Endometrium (tissue), 2 donors: ENCODE data around the gene TRIM33.

ENCODE experiments used
- FAIRE-seq: peaks from 2 replicates; lab custom pipeline; 2012; peaks lifted over from hg19 to GRCh38; lab: Jason Lieb, UNC
- donor health status: control.
- donor health status: control.

TRIM33 gene

DNA sequence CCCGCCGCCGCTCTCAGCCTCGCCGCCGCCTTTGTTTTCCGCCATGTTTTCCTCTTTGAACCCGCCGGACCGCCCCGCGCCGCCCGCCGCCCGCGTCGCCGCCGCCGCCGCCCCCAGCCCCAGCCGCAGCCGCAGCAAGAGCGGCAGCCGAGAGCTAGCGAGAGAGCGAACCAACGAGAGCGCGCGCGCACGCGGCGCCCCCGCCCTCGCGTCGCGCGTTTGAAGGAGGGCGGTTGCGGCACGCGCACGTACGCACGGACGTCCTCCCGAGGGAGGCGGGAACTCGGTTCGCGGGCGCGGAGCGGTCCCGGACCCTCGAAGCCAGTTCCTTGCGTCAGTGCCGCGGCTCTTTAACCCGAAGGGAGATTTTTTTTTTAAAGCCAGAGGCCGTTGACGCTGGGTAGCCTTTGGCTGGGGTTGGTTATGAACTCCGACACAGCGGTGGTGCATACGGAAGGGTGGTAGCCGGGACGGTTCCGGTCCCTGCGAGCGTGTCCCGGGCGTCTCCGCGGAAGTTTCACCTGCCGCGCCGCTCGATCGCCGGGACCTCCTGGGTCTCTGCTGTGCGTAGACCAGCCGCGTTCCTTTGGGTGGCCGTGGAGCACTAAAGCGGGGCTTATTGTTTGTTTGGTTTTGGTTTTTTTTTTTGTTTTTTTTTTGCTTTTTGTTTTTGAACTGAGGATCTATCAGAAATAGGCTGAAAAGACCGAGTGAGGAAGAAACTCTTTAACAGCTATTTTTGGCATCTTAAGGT lies at the start of gene TRIM33:
TRIM33 (minus strand) TSS at position 172 of the 754 bp plus-strand sequence; CDS start at position 45, 127 bp downstream.
- FAIRE-seq = no peak

DNA sequence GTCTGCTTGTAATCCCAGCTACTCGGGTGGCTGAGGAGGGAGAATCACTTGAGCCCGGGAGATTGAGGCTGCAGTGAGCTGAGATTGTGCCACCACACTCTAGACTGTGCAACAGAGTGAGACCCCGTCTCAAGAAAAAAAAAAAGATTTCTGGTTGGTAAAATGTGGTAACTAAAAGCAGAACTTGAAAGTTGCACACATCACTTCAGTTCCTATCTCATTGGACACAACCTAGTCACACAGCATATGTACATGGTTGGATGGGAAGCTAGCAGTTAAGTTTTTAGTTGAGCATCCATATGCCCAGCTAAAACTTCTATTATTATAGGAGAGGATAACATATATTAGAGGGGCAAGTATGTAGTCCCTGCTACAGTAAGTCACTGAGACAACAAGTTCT lies 48.4 kb upstream of the TRIM33 start:
- no peak for FAIRE-seq

GRCh38 chr1:114558544-114558943 lies 47.5 kb upstream of the TRIM33 start:
- FAIRE-seq = no peak

DNA sequence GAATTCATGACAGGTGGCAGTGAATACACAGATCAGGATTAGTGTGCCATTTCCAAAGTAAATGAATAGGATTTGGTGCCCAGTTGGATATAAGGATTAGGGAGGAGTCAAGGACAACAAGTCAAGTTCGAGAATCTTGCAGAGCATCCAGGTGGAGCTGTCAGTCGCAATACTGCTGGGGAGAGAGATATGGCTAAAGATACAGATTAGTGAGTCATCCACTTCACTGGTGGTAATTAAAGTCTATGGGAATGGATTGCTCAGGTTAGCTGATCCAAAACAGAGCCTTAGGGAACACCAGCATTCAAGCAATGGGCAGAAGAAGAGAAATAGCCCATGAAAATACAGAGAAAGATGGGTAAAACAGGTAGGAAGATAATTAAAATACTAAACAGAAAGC lies 43.6 kb upstream of the TRIM33 start:
- FAIRE-seq = no peak

- no peak for FAIRE-seq
Measured at GRCh38 chr1:114552106-114552639, 41.2 kb upstream of the TRIM33 start.

GRCh38 chr1:114551400-114551799 lies 40.4 kb upstream of the TRIM33 start:
- no peak for FAIRE-seq

DNA sequence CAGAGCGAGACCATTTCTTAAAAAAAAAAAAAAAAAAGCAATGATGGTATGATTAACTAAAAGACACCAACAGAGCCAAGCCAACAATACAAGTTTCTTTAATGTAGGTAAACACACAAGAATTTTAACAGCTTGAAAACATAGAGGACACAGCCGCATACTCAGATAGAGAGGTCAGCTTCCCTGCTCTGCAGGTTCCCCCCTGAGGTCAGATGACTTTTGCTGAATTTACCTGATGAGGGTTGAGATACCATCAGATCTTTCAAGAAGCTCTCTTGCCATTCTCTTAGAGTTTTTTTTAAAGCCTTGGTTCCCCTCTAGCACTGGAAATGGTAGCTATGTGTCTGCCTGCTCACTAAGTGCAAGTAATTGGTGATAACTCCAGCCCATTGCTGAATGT lies 39.3 kb upstream of the TRIM33 start:
- FAIRE-seq = no peak

DNA sequence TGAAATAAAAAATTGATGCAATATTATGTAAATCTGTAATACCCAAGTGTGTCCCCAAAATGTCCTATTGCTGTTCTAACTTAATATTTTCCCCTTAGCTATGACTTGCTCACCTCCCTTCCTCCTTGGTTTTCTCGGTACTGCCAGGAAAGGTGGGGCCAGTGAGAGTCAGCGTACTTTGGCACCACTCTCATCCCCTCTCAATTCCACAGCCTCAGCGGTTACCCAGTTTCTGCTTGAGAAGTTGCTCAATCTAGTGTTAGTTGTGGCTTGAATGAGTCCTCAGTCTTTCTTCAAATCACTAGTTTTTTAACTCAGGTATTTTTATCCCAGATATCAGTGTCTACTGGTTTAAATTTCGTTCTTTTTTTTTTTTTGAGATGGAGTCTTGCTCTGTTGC lies 38.1 kb upstream of the TRIM33 start:
- no peak for FAIRE-seq

DNA sequence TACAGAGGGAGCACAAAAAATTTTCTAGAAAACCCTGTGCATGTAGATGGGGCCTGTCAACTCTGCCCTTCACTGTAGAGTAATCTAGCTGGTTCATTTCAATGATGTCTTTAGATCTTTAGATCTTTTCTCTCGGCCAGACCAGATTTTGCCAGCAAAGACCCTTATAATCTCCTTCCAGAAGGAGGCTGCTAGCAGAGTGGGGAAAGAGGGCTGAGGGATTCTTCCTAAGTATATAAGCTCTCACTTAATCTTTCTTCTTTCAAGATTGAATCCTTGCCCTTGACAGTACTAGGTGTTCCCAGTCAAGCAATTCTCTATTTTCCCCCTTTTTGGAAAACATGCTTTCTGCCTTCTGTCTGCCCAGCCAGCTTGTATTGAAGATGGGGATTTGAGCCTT lies 36.1 kb upstream of the TRIM33 start:
- no peak for FAIRE-seq

DNA sequence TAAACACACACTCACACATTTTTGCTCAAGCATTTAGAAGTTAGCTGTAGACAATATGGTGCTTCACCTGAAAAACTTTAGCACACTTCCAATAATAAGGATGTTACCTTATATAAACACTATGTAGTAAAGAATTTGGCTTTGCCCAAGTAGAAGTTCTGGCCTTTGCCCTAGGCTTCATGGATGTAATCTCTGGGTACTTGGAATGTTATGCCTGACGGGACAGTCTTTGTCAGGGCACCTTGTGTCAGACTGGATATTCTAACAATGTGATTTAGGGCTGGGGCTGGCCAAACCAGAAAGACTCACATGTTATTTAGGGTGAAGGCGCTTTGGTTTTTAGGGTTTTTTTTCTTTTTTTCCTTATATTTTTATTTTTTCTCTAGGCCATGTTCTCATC lies 34.8 kb upstream of the TRIM33 start:
- no peak for FAIRE-seq

GRCh38 chr1:114545315-114545714 lies 34.3 kb upstream of the TRIM33 start:
- FAIRE-seq = no peak

DNA sequence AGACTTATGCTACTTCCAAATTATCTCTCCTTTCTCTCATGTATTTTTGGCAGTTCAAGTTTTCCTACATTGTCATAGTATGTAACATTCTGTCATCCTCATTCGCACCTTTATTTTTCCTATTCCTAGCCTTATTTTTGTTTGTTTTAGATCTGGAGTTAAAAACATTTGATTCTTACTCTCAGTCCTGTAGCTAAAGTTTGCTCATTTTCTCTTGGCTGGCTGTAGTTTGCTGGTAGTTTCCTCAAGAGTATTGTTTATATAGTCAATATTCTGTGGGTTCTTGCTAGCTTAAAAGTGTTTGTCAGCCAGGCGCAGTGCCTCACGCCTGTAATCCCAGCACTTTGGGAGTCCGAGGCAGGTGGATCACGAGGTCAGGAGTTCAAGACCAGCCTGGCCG lies 29.8 kb upstream of the TRIM33 start:
- FAIRE-seq = no peak

DNA sequence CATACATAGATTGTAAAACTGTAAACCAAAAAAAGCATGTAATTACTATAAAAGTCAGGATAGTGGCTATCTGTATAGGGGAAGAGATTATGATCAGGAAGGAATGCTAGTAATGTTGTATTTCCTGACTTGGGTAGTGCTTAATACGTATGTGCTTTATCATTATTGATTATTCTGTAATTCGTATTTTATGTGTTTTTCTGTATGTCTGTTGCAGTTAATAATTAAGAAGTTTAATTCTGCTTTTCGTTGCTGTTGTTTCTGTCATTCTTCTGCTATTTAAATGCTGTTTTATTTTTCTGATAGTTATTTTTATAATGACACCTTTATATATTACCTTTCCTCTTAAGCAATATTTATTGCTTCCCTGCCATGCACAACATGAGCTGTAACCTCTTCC lies 29.3 kb upstream of the TRIM33 start:
- FAIRE-seq = no peak

DNA sequence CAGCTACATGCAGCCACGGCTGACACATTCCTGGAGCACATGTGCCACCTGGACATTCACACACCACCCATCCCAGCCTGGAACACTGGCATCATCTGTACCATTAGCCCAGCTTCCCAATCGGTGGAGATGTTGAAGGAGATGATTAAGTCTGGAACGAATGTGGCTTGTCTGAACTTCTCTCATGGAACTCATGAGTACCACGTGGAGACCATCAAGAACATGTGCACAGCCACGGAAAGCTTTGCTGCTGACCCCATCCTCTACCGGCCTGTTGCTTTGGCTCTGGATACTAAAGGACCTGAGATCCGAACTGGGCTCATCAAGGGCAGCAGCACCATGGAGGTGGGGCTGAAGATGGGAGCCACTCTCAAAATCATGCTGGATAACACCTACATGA lies 25.0 kb upstream of the TRIM33 start:
- no peak for FAIRE-seq

GRCh38 chr1:114535401-114535800 lies 24.4 kb upstream of the TRIM33 start:
- no peak for FAIRE-seq

DNA sequence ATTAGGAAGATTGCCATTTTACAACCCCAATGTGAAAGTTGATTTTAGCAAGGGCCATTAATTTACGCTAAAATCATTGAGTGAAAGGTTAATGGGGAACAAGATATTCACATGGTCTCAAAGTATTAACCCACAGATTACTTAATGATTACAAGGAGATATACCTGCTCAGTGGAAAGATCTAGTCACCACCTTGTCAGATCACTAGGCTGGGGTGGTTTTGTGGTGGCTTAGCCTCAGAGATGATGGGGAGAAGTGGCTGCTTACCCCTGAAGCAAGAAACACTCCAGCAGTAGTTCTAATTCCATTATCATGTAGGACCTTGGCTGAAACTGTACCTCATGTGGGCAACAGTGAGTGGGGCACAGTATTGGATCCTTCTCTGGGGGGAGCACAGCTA lies 20.1 kb upstream of the TRIM33 start:
- no peak for FAIRE-seq

DNA sequence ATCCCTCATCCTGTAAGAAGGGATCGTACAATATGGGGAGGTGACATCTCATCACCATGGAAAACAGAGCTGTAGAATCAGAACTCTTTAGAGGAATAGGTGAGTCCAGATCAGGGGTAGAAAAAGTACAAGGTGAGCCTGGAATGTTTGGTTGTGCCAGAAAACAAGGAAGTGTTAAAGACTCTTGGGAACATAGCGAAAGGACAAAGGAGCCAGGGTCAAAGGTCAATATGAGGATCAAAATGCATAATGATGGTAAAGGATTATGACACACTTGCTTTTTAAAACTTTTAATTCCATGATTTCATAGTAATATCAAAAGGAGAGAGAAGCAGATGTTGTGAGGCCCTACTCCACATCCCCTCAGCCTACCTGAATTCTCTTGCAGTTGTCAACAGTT lies 19.2 kb upstream of the TRIM33 start:
- FAIRE-seq = no peak

GRCh38 chr1:114524944-114525343 lies 13.9 kb upstream of the TRIM33 start:
- no peak for FAIRE-seq

- FAIRE-seq = no peak
Measured at GRCh38 chr1:114522264-114522575, 11.2 kb upstream of the TRIM33 start.

DNA sequence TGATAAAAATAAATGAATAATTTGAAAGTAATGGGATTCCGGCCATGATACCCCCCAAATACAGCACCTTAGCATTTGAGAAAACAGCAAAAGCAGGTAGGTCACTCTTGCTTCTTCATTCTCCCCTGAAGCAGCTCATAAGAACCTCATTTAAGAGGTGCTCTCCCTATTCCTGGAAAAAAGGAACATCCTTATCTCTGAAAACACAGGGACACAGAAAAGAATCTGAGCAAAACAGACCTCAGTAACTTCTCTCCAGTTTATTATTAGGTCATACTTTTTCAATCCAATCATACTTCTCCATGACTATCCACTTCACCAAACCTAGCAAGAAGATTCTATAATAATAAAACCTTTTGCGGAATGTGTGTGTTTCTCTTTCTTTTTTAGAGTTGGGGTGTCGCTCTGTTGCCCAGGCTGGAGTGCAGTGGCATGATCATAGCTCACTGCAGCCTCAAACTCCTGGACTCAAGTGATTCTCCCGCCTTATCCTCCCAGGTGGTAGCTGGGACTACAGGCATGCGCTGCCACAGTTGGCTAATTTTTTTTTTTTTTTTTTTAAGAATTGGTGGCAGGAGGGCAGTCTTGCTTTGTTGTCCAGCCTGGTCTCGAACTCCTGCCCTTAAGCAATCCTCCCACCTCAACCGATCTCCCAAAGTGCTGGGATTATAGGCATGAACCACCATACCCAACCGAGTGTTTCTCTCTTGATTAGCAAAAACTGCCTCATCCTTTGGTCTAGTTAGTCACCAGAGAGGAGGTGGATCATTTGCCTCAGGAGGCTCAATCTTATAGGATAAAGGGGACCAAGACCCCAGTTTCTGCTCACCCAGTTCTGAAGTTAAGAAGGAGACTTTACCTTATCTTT lies 10.6 kb upstream of the TRIM33 start:
- FAIRE-seq = no peak

- no peak for FAIRE-seq
Measured at GRCh38 chr1:114517348-114517747, 6.3 kb upstream of the TRIM33 start.

DNA sequence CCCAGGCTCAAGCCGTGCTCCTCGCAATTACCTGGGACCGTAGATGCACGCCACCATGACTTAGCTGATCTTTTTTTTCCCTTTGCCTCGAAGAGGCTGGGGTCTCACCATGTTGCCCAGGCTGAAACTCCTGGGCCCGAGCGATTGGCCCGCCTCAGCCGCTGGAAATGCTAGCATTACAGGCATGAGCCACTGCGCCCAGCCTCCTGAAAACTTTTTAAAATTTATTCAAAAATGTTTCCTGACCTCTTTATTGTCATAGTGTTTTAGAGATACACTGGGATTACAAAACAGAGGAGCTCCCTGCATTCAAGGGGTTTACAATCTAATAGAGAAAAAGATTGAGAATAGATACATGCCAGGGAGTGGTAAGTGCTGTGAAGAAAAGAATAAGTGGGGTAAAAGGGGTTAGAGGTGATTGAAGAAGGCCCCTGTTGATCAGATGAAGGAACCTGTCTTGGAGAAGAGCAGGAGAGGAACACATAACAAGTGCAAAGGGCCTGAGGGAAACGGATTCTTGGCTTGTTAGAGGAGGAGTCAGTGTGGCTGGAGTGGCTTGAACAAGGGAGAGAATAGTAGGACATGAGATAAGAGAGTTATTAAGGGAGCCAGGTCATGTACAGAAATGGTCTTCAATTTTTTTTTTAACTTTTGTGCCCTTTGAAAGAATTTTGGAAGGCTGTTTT lies 1.7 kb upstream of the TRIM33 start:
- FAIRE-seq = no peak
